NCI-H345 treated with DMSO at 0.1 percent for 48 hours (cell line): ENCODE data around the gene CNTNAP1.
"Not testable (repeated sequence)": the region's sequence is repeated elsewhere in the genome, so short reads cannot be mapped to it uniquely, and the experiment has no call there.

Experiments
- DNase-seq: peaks from one replicate; lab custom pipeline; 2025; ENCODE audit not compliant: unreplicated experiment; lab: John Stamatoyannopoulos, UW

CNTNAP1 gene

GRCh38 chr17:42723636-42724035 lies 41.3 kb downstream of the CNTNAP1 start:
- DNase-seq, result no peak

- no peak for DNase-seq
Measured at GRCh38 chr17:42725143-42725542, 42.8 kb downstream of the CNTNAP1 start.

- DNase-seq, result no peak
Measured at GRCh38 chr17:42740699-42741098, 58.4 kb downstream of the CNTNAP1 start.

- not testable (repeated sequence) for DNase-seq
Measured at GRCh38 chr17:42742916-42743315, 60.6 kb downstream of the CNTNAP1 start.

GRCh38 chr17:42743595-42744282 lies 61.4 kb downstream of the CNTNAP1 start:
- no peak for DNase-seq

- peak; percentile 64 for DNase-seq
Measured at GRCh38 chr17:42744283-42744805, 62.0 kb downstream of the CNTNAP1 start.

GRCh38 chr17:42744806-42745617 lies 62.7 kb downstream of the CNTNAP1 start, which contains the start of gene EZH1:
Gene EZH1, minus strand, starts transcription at chr17:42745040. Its CDS starts 16,099 bp downstream, at chr17:42728941.
- peak; percentile 89 for DNase-seq

- DNase-seq, result no peak
Measured at GRCh38 chr17:42748202-42748907, 66.0 kb downstream of the CNTNAP1 start.

- DNase-seq, result no peak
Measured at GRCh38 chr17:42748908-42749798, 66.8 kb downstream of the CNTNAP1 start.
